ENCODE results near the gene PHACTR2.
"Not testable (repeated sequence)": the region's sequence is repeated elsewhere in the genome, so short reads cannot be mapped to it uniquely, and the experiment has no call there.

Gene PHACTR2

DNA sequence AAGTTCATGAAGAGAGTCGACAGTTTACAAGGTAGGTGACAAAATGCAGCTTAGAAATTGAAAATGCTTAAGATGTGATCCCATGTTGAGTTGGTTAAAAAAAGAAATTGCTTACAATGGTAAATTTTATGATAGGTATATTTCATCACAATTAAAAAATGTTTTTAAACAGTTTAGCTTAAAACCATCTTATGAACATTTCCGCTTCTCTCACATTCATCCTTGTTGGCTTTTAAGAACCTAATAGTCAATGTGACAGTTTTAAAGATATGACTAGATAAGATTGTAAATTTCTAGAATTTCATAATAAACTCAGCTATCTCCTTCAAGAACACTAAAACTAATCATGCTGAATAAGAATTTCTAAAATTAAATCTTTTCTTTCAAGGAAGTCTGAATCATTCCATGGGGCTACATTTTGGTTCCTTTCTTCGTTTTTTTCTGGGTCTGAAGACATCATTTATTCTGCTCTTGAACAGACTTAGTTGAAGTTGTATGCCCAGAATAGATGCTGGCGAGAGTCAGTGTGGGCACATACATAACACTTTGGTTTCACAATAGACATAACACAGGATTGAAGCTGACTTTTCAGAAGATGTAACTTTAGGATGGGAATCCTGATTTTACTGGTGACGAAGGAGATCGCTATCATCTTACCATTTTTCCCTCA, 129.5 kb downstream of the PHACTR2 start:
- no peak for DNase-seq (ENCODE audit: low spot score)

GRCh38 chr6:143810745-143811144, 133.0 kb downstream of the PHACTR2 start:
- DNase-seq (ENCODE audit: low spot score), result no peak

DNA sequence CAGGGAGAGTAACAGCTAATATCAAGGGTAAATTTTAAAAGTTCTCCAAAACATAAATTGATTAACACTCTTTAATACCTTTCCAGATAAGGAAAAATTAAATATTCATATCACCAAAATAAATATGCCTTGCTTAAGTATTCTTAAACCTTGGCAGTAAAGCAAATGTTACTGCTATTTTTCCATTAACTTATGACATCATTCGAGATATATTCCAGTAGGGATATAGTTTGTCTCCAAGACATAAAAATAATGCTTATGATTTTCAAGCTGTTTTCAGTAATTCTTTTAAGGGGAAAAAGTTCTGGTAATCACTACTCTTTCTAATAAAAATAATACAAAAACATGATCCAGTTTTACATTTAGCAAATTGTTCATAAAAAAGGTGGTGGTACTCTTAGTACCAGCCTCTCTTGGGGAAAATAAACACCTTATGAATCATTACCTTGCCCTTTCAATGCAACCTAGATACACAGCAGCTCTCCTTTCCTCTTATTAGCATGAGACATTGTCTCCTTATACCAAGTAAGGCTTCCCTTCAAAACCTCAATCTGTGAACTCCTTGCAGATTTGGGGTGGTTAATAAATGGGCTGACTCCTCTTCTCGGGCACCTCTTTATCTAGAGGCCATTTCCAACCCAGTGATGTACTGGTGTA, 133.9 kb downstream of the PHACTR2 start:
- no peak for DNase-seq (ENCODE audit: low spot score)

DNA sequence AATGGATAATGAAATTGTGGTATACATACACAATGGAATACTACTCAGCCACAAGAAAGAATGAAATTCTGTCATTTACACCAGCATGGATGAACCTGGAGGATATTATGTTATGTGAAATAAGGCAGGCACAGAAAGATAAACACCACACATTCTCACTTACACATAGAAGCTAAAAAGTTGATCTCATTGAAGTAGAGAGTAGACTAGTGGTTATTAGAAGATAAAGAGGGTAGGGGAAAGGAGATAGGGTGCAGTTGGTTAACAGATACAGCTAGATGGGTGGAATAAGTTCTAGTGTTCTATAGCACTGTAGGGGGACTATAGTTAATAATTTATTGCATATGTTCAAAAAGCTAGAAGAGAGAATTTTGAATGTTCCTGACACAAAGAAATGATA, 139.9 kb downstream of the PHACTR2 start:
- DNase-seq (ENCODE audit: low spot score), result no peak

GRCh38 chr6:143821359-143821758, 143.6 kb downstream of the PHACTR2 start:
- DNase-seq (ENCODE audit: low spot score), result no peak

- DNase-seq (ENCODE audit: low spot score), result peak; percentile 71
Measured at GRCh38 chr6:143822584-143823024, 144.8 kb downstream of the PHACTR2 start.

- DNase-seq (ENCODE audit: low spot score), result no peak
Measured at GRCh38 chr6:143823548-143823947, 145.8 kb downstream of the PHACTR2 start.

GRCh38 chr6:143828572-143828971, 150.8 kb downstream of the PHACTR2 start:
- DNase-seq (ENCODE audit: low spot score), result no peak

GRCh38 chr6:143836150-143836549, 158.4 kb downstream of the PHACTR2 start:
- DNase-seq (ENCODE audit: low spot score), result no peak

- DNase-seq (ENCODE audit: low spot score), result no peak
Measured at GRCh38 chr6:143838395-143838794, 160.6 kb downstream of the PHACTR2 start.

DNA sequence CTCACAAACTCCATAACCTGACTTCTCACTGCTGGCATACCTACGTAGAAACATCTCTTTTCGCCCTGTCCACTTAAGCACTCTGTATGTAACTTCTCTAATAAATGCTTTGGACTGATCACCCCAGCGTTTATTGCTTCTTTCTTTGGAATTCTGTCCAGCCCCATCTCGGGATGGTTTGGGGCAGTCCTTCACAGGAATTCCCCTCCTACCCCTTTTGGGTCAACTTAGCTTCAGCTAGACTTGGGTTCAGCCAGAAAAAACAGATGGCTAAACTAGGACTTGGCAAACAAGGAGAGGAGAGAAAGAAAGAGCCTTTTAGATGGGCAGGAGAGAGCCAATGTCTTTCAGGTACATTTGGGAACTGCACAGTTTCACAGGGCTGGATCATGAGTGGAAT, 161.4 kb downstream of the PHACTR2 start:
- no peak for DNase-seq (ENCODE audit: low spot score)

GRCh38 chr6:143840595-143841265, 163.0 kb downstream of the PHACTR2 start:
- DNase-seq (ENCODE audit: low spot score), result no peak

DNA sequence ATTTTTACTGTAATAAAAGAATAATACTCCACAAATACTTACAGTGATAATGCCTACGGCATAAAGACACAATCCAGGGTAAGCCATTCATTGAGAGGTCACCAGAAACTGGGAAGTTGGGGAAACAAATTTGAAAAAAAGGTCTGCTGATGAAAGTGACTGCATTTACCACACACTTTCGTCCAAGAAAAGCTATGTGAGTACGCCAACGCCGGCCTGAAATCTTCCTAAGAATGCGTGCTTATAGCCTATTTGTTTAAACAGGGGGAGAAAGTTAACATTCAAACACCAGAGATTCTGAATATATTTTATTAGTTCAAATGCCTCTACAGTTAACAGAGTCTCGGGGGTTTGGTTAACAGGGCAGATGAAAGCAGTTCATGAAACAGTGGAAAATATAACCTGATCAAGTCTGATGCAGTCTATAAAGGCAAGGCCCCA, 164.7 kb downstream of the PHACTR2 start:
- DNase-seq (ENCODE audit: low spot score), result no peak

GRCh38 chr6:143842902-143843676, 165.3 kb downstream of the PHACTR2 start, which contains the start of gene LTV1:
Gene LTV1 (plus strand): TSS chr6:143843338. CDS start chr6:143843478, 140 bp downstream.
- peak; percentile 99 for DNase-seq (ENCODE audit: low spot score)

GRCh38 chr6:143843677-143843999, 165.9 kb downstream of the PHACTR2 start:
- no peak for DNase-seq (ENCODE audit: low spot score)

GRCh38 chr6:143844006-143844405, 166.2 kb downstream of the PHACTR2 start:
- peak; percentile 26 for DNase-seq (ENCODE audit: low spot score)

DNA sequence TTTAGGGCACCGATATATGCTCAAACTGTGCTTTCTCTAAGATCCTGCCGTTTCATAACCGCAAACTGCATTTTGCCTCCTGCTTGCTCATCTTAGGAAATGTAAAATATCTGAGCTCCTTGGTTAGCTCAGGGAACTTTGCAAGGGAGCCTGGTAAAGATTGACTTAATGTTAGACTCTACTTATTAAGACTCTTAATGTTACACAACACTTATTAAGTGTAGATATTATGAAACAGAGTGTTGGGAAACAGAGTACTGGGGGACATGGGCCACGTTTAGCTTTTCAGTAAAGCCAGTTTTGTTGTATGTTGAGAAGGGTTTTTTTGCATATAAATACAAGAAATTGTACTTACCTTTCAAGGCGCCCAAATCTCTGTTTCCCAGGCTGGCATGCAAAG, 167.3 kb downstream of the PHACTR2 start:
- no peak for DNase-seq (ENCODE audit: low spot score)

GRCh38 chr6:143851706-143852105, 173.9 kb downstream of the PHACTR2 start:
- DNase-seq (ENCODE audit: low spot score), result not testable (repeated sequence)

GRCh38 chr6:143855057-143855456, 177.3 kb downstream of the PHACTR2 start:
- not testable (repeated sequence) for DNase-seq (ENCODE audit: low spot score)

DNA sequence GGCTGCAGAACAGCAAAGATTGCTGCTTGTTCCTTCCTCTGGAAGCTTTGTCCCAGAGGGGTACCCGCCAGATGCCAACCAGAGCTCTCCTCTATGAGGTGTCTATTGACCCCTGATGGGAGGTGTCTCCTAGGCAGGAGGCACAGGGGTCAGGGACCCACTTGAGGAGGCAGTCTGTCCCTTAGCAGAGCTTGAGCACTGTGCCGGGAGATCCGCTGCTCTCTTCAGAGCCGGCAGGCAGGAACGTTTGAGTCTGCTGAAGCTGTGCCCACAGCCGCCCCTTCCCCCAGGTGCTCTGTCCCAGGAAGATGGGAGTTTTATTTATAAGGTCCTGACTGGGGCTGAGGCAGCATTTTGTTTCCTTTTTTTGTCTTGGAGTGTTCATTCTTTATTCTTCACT, 179.0 kb downstream of the PHACTR2 start:
- not testable (repeated sequence) for DNase-seq (ENCODE audit: low spot score)

DNA sequence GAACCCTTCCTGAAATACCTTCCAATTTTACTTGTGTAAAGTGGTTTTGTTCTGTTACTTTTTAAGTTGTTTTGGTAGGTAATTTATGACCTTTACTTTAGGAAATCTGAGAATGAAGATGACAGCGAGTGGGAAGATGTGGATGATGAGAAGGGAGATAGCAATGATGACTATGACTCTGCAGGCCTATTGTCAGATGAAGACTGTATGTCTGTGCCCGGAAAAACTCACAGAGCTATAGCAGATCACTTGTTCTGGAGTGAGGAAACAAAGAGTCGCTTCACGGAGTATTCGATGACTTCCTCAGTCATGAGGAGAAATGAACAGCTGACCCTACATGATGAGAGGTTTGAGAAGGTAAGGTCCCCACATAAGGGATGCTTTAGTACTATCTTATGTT, 179.9 kb downstream of the PHACTR2 start:
- DNase-seq (ENCODE audit: low spot score), result no peak

DNA sequence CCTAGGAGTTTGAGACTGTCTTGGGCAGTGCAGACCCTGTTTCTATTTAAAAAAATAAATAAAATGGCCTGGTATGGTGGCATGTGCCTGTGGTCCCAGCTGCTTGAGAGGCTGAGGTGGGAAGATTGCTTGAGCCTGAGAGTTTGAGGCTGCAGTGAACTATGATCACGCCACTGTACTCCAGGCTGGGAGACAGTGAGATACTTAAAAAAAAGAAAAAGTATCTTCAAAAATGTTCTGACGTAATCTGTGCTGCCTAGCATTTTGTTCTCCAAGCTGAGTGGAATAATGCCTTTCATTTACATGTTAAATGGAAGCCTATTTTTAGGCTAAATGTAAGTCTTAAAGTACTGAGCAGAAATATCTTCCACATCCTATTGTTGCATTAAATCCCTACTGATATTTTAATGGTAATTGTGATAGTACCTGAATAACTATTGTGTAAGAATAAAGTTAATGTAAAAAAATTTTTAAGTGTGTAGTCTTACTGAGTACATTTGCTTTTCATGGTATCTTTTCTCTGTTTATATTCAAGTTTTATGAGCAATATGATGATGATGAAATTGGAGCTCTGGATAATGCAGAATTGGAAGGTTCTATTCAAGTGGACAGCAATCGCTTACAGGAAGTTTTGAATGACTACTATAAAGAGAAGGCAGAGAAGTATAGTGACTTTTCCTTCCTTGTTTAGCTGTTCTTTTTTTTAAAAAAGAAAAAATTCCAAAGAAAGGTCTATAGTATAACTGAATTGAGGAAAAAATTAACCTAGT, 182.3 kb downstream of the PHACTR2 start:
- DNase-seq (ENCODE audit: low spot score), result no peak
